Measurements from ENCODE around the gene DTD2.

DTD2 gene

DNA sequence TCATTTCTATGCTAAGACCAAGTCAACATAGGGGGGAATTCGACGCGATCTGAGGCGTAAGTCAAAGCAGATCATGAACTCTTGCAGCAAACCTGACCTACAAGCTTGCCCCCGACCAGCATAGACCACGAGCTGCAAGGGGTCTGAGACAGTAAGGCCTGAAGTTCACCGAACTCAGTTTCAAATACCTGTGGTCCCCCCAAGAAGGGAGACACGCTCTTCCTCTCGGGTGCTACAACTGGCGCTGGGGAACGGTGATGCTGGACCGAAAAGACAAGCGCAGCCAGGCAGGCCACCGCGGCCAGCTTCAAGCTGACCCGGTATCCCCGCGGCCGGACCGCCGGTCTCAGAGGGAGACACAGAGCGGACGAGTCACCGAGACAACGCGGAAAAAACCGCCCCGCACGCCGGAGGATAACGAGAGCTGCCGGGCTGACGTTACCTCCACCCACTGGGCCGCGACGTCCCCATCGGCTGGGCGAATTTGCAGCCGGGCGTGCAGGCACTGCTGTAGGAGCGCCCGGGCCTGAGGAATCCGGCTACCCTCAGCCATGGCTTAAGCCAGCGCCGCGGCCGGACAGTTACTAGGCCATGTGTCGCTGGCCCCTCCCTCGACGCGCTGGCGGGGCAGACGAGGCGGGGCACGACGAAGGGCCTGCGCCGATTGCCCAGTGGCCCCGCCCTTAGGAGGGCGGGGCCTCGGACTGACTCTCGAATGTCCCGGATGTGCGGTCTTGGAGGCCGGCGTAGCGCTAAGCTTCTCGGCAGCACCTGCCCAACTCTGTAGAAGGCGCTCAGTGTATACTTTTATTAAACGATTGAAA is at the start of gene DTD2:
Gene DTD2, minus strand, starts transcription at position 666 of the 824 bp plus-strand sequence. Its CDS starts 113 bp downstream, at position 553.
- no peaks in the 10 kb centered on the region for H3K36me3 Mint-ChIP-seq (ENCODE audit: low read depth)
- H3K4me1 Mint-ChIP-seq (ENCODE audit: low read depth) = peaks cover 13% of the 10 kb centered on the region
- H3K27me3 Mint-ChIP-seq = peaks cover 2% of the 10 kb centered on the region
- H3K27ac Mint-ChIP-seq = peak within 1 kb of the TSS; percentile 92
- H3K4me3 Mint-ChIP-seq = peak within 1 kb of the TSS; percentile 90
- no peaks in the 10 kb centered on the region for H3K9me3 Mint-ChIP-seq
- intact Hi-C loops (cut with micrococcal nuclease) = loop anchor here (2.0 kb wide), 2 partner anchors 32 to 38 kb away; partner anchors contain the start of gene GPR33

DNA sequence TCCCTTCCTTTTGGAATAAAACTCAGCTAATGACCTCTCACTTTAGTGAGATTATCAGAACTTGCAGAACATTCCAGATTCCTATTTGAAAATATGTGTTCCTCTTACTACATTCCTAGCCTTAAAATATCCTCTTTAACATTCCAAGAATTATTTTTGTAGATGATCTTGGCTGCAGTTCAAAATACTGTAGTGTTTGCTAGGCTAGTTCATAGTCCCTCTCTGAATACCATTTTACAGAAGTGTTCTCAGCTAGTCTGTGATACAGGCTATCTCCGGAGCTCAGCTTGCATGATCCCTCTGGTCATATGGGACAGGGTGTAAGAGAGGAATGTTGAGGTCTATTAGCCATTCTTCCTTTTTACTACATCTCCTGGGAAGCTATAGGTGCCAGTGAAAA is 48.1 kb upstream of the DTD2 start:
- Mint-ChIP-seq H3K9me3 (no peaks in the 10 kb centered on the region), H3K4me1 (ENCODE audit: low read depth) (peaks cover 10% of the 10 kb centered on the region), H3K27me3 (peaks cover 16% of the 10 kb centered on the region), H3K36me3 (ENCODE audit: low read depth) (no peaks in the 10 kb centered on the region), H3K4me3 (no peak overlapping the region), H3K27ac (no peak overlapping the region)
- intact Hi-C loops (cut with micrococcal nuclease) = loop anchor here (10.0 kb wide), 1 partner anchor 539 kb away; no protein-coding TSS in a partner anchor

- H3K27me3 Mint-ChIP-seq = peaks cover 25% of the 10 kb centered on the region
- H3K36me3 Mint-ChIP-seq (ENCODE audit: low read depth) = no peaks in the 10 kb centered on the region
- intact Hi-C loops (cut with micrococcal nuclease) = loop anchor here (10.0 kb wide), 1 partner anchor 543 kb away; no protein-coding TSS in a partner anchor
Measured at GRCh38 chr14:31501870-31502269, 44.6 kb upstream of the DTD2 start.

GRCh38 chr14:31492759-31493498 is 35.6 kb upstream of the DTD2 start:
- Mint-ChIP-seq H3K4me3 (no peak overlapping the region), H3K27ac (no peak overlapping the region), H3K27me3 (peaks cover 52% of the 10 kb centered on the region), H3K4me1 (ENCODE audit: low read depth) (peaks cover 35% of the 10 kb centered on the region), H3K36me3 (ENCODE audit: low read depth) (peaks cover 4% of the 10 kb centered on the region), H3K9me3 (peaks cover 20% of the 10 kb centered on the region)
- intact Hi-C loops (cut with micrococcal nuclease) = no loop called here

More at GRCh38 chr14:31501870-31502269, 44.6 kb upstream of the DTD2 start:
- Mint-ChIP-seq H3K4me3 (no peak overlapping the region), H3K9me3 (peaks cover 3% of the 10 kb centered on the region), H3K4me1 (ENCODE audit: low read depth) (peaks cover 10% of the 10 kb centered on the region), H3K27ac (no peak overlapping the region)

GRCh38 chr14:31489691-31490090 is 32.4 kb upstream of the DTD2 start:
- Mint-ChIP-seq H3K36me3 (ENCODE audit: low read depth) (peaks cover 5% of the 10 kb centered on the region), H3K4me3 (no peak overlapping the region), H3K27me3 (peaks cover 22% of the 10 kb centered on the region), H3K9me3 (peaks cover 13% of the 10 kb centered on the region), H3K4me1 (ENCODE audit: low read depth) (peaks cover 57% of the 10 kb centered on the region), H3K27ac (peak overlapping the region; percentile 67)
- intact Hi-C loops (cut with micrococcal nuclease) = loop anchor here (2.0 to 5.0 kb wide), 2 partner anchors 33 to 73 kb away; partner anchors contain the start of genes DTD2 and NUBPL

GRCh38 chr14:31487886-31488285 is 30.6 kb upstream of the DTD2 start, which contains the start of gene GPR33:
Gene GPR33 (minus strand): TSS chr14:31488039. CDS start chr14:31483965, 4,074 bp downstream.
- Mint-ChIP-seq H3K27ac (peak within 1 kb of the TSS; percentile 86), H3K4me3 (peak within 1 kb of the TSS; percentile 24), H3K27me3 (peaks cover 13% of the 10 kb centered on the region), H3K36me3 (ENCODE audit: low read depth) (peaks cover 5% of the 10 kb centered on the region), H3K4me1 (ENCODE audit: low read depth) (peaks cover 60% of the 10 kb centered on the region), H3K9me3 (peaks cover 13% of the 10 kb centered on the region)
- intact Hi-C loops (cut with micrococcal nuclease) = loop anchor here (2.0 to 5.0 kb wide), 2 partner anchors 31 to 74 kb away; partner anchors contain the start of genes DTD2 and NUBPL

GRCh38 chr14:31486764-31487163 is 29.5 kb upstream of the DTD2 start:
- peak overlapping the region; percentile 43 for H3K27ac Mint-ChIP-seq
- intact Hi-C loops (cut with micrococcal nuclease) = loop anchor here (5.0 kb wide), 1 partner anchor 76 kb away; the partner anchor contains the start of gene NUBPL
- H3K36me3 Mint-ChIP-seq (ENCODE audit: low read depth) = peaks cover 5% of the 10 kb centered on the region
- H3K9me3 Mint-ChIP-seq = peaks cover 13% of the 10 kb centered on the region
- peaks cover 58% of the 10 kb centered on the region for H3K4me1 Mint-ChIP-seq (ENCODE audit: low read depth)
- peaks cover 6% of the 10 kb centered on the region for H3K27me3 Mint-ChIP-seq
- no peak overlapping the region for H3K4me3 Mint-ChIP-seq

GRCh38 chr14:31484754-31485153 is 27.4 kb upstream of the DTD2 start:
- no peak overlapping the region for H3K4me3 Mint-ChIP-seq
- peaks cover 6% of the 10 kb centered on the region for H3K27me3 Mint-ChIP-seq
- H3K27ac Mint-ChIP-seq = peak overlapping the region; percentile 74
- H3K36me3 Mint-ChIP-seq (ENCODE audit: low read depth) = peaks cover 5% of the 10 kb centered on the region
- intact Hi-C loops (cut with micrococcal nuclease) = loop anchor here (5.0 kb wide), 1 partner anchor 78 kb away; the partner anchor contains the start of gene NUBPL
- peaks cover 46% of the 10 kb centered on the region for H3K4me1 Mint-ChIP-seq (ENCODE audit: low read depth)
- H3K9me3 Mint-ChIP-seq = peaks cover 13% of the 10 kb centered on the region

DNA sequence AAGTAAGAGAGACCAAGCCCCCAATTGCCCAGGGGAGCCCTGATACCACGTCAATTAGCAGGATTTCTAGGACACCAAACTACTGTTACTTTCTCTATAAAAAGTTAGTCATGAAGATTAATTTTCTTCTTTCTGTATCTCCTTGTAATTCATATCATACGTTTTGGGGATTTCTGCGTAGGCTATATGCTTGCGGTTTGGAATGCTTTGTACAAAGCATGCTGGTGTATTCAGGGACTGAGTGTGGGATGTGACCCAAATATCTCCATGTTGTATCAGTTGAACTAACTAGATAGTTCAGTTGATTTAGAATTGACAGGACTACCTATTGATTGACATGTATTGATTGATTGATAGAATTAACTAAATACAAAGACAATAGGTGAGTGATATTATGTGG is 22.9 kb upstream of the DTD2 start:
- Mint-ChIP-seq H3K4me3 (no peak overlapping the region), H3K27ac (no peak overlapping the region), H3K4me1 (ENCODE audit: low read depth) (peaks cover 25% of the 10 kb centered on the region), H3K27me3 (peaks cover 7% of the 10 kb centered on the region), H3K9me3 (peaks cover 8% of the 10 kb centered on the region), H3K36me3 (ENCODE audit: low read depth) (no peaks in the 10 kb centered on the region)
- intact Hi-C loops (cut with micrococcal nuclease) = no loop called here

GRCh38 chr14:31479027-31479426 is 21.7 kb upstream of the DTD2 start:
- peaks cover 8% of the 10 kb centered on the region for H3K9me3 Mint-ChIP-seq

DNA sequence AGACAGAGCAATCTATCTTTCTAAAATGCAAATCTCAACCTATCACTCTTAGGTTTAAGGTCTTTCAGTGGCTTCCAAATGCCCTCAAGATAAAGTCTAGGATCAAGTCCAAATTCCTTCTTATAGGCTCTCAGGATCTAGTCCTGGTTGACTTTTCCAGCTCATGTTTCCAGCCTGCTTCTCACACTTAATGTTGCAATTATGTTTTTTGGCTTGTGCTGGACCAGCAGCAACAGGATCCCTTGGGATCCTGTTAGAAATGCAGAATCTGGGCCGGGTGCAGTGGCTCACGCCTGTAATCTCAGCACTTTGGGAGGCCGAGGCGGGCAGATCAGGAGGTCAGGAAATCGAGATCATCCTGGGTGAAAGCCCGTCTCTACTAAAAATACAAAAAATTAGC is 19.9 kb upstream of the DTD2 start:
- H3K4me3 Mint-ChIP-seq = no peak overlapping the region
- intact Hi-C loops (cut with micrococcal nuclease) = no loop called here
- H3K4me1 Mint-ChIP-seq (ENCODE audit: low read depth) = peaks cover 12% of the 10 kb centered on the region
- H3K27me3 Mint-ChIP-seq = peaks cover 4% of the 10 kb centered on the region
- H3K9me3 Mint-ChIP-seq = peaks cover 18% of the 10 kb centered on the region
- H3K27ac Mint-ChIP-seq = no peak overlapping the region
- H3K36me3 Mint-ChIP-seq (ENCODE audit: low read depth) = no peaks in the 10 kb centered on the region

More at GRCh38 chr14:31479027-31479426, 21.7 kb upstream of the DTD2 start:
- no peak overlapping the region for H3K4me3 Mint-ChIP-seq
- H3K27ac Mint-ChIP-seq = no peak overlapping the region
- H3K4me1 Mint-ChIP-seq (ENCODE audit: low read depth) = peaks cover 21% of the 10 kb centered on the region
- H3K27me3 Mint-ChIP-seq = peaks cover 7% of the 10 kb centered on the region
- H3K36me3 Mint-ChIP-seq (ENCODE audit: low read depth) = no peaks in the 10 kb centered on the region
- intact Hi-C loops (cut with micrococcal nuclease) = no loop called here

DNA sequence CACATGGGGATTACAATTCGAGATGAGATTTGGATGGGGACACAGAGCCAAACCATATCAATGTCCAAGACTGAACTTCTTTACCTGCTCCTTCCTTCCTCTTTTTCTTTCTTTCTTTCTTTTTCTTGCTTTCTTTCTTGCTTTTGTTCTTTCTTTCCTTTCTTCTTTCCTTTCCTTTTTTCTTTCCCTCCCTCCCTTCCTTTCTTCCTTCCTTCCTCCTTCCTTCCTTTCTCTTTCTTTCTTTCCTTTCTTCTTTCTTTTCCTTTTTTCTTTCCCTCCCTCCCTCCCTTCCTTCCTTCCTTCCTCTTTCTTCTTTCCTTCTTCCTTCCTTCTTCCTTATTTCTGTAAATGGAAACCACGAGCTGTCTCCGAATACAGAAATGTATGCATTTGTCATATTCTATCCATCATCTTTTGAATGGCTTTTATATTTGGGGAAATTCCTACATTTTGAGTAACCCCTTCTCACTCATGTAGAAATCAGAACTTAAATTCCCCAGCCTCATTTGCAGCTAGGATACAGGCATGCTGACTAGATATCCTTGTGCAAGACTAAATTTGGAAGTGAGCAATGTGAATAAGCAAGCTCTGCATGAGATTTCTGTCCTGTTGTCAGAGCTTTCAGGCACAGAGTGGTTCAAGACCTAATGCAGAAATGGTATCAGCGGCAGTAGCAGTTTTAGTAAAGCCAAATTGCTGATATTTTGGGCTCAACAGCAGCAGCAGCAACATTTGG is 19.0 kb upstream of the DTD2 start:
- Mint-ChIP-seq H3K4me1 (ENCODE audit: low read depth) (peaks cover 12% of the 10 kb centered on the region), H3K9me3 (peaks cover 18% of the 10 kb centered on the region), H3K27ac (no peak overlapping the region), H3K27me3 (peaks cover 4% of the 10 kb centered on the region), H3K36me3 (ENCODE audit: low read depth) (no peaks in the 10 kb centered on the region), H3K4me3 (no peak overlapping the region)
- intact Hi-C loops (cut with micrococcal nuclease) = no loop called here

GRCh38 chr14:31466554-31466953 is 9.2 kb upstream of the DTD2 start:
- intact Hi-C loops (cut with micrococcal nuclease) = no loop called here
- no peaks in the 10 kb centered on the region for H3K27me3 Mint-ChIP-seq
- no peaks in the 10 kb centered on the region for H3K36me3 Mint-ChIP-seq (ENCODE audit: low read depth)
- H3K27ac Mint-ChIP-seq = no peak overlapping the region
- H3K9me3 Mint-ChIP-seq = peaks cover 9% of the 10 kb centered on the region
- peaks cover 3% of the 10 kb centered on the region for H3K4me1 Mint-ChIP-seq (ENCODE audit: low read depth)
- H3K4me3 Mint-ChIP-seq = no peak overlapping the region
